K562 (cell line): ENCODE measurements around the gene RMND5A. TPM values are rescaled to one million over a fixed set of nuclear protein-coding genes. Genes with fewer than 3 reads are reported as not detected.
A peak's percentile ranks its signal among the peaks of the same experiment; 100 is the strongest.

Experiments
- ATAC-seq: fragments of 200-7000 bp; cut with Tn5 transposase; 3 replicates; pipeline ENCODE4 v1.9.1; 2020; ENCODE audit warnings: moderate library complexity
- BruUV-seq: library from RNA; stranded (reverse); fragments of 400-500 nt; replicated peaks from 2 replicates; lab custom pipeline; 2021; lab: Mats Ljungman, UMichigan
- CTCF ChIA-PET: fragments of 300-600 bp; formaldehyde crosslinking; extraction: SDS; loops from one replicate; lab custom pipeline; 2021; ENCODE audit warnings: low intra/inter-chr PET ratio; lab: Yijun Ruan, JAX
- POLR2A ChIA-PET: fragments of 300-600, 350-650 bp; sonication (Branson Sonifier 250); formaldehyde crosslinking; extraction: SDS; loops from one replicate; lab custom pipeline; 2021; ENCODE audit warnings: antibody characterized with exemption, inconsistent platforms; lab: Yijun Ruan, JAX
- DNase-seq, 4 experiments: peaks; one replicate each; pipeline versions ENCODE4 v3.0.0 to v3.0.0-alpha.2; 2011 to 2018; ENCODE audit warnings: low spot score in 3 of 4, mixed read lengths in 3 of 4; ENCODE audit errors: extremely low read depth in 1 of 4
- FAIRE-seq: peaks from 2 replicates; lab custom pipeline; 2011; peaks lifted over from hg19 to GRCh38; lab: Jason Lieb, UNC
- H2AFZ ChIP-seq: 2 replicates; pipeline ENCODE4 v1.6.0; 2011; ENCODE audit warnings: low read depth, low read length, control low read depth, inconsistent platforms
- H3K27ac ChIP-seq: fragments of 200-600 bp; 3 replicates; pipeline ENCODE4 v1.8.0; 2011; ENCODE audit warnings: low read depth, mild to moderate bottlenecking, control low read depth, inconsistent platforms, low read length, moderate library complexity, mixed read lengths; ENCODE audit errors: extremely low read depth
- H3K27me3 ChIP-seq, 2 experiments: fragments of 300-600 bp in 1 of 2; 2 replicates in 1 of 2; 3 replicates in 1 of 2; pipeline versions ENCODE4 v1.6.0 to v1.8.0; 2011; ENCODE audit warnings: inconsistent platforms in 2 of 2, low read length in 2 of 2, mild to moderate bottlenecking in 1 of 2, mixed read lengths in 1 of 2, moderate library complexity in 1 of 2; ENCODE audit not compliant: control insufficient read depth in 2 of 2, insufficient read depth in 2 of 2
- H3K36me3 ChIP-seq: fragments of 300-600 bp; 3 replicates; pipeline ENCODE4 v1.8.0; 2011; ENCODE audit warnings: mild to moderate bottlenecking, low read length, inconsistent platforms; ENCODE audit not compliant: control insufficient read depth, insufficient read depth
- H3K4me1 ChIP-seq, 2 experiments: fragments of 200-600 bp in 1 of 2; replicated peaks in 1 of 2; 2 replicates in 1 of 2; 3 replicates in 1 of 2; pipeline versions ENCODE4 v1.5.1 to v1.8.0; 2011; ENCODE audit warnings: inconsistent platforms in 2 of 2, low read length in 2 of 2, mild to moderate bottlenecking in 1 of 2, mixed read lengths in 1 of 2, moderate library complexity in 1 of 2; ENCODE audit not compliant: control insufficient read depth in 2 of 2, insufficient read depth in 2 of 2
- H3K4me2 ChIP-seq: 2 replicates; pipeline ENCODE4 v1.6.1; 2011; ENCODE audit warnings: low read length, control low read depth, inconsistent platforms, mixed read lengths; ENCODE audit not compliant: insufficient read depth
- H3K4me3 ChIP-seq: fragments of 200-600 bp; sonication (generic), shearing (Covaris generic); 2 replicates; pipeline ENCODE4 v1.5.1; 2016; ENCODE audit warnings: control low read depth, inconsistent platforms
- H3K79me2 ChIP-seq: fragments of 200-600 bp; 3 replicates; pipeline ENCODE4 v1.8.0; 2011; ENCODE audit warnings: low read length, inconsistent platforms; ENCODE audit not compliant: control insufficient read depth, insufficient read depth
- H3K9ac ChIP-seq, 2 experiments: 2 replicates each; pipeline versions ENCODE4 v1.6.0 to v1.6.1; 2011; ENCODE audit warnings: low read depth in 2 of 2, low read length in 2 of 2, control low read depth in 1 of 2, inconsistent platforms in 1 of 2, mild to moderate bottlenecking in 1 of 2, mixed read lengths in 1 of 2; ENCODE audit not compliant: insufficient read depth in 1 of 2
- H3K9me1 ChIP-seq: one replicate; pipeline ENCODE4 v1.6.0; 2011; ENCODE audit warnings: inconsistent platforms, mild to moderate bottlenecking, low read length, moderate library complexity; ENCODE audit not compliant: control insufficient read depth, insufficient read depth
- H3K9me3 ChIP-seq: replicated peaks from 2 replicates; pipeline ENCODE4 v1.5.1; 2011; ENCODE audit warnings: low read depth, low read length, inconsistent platforms; ENCODE audit not compliant: control insufficient read depth, insufficient read depth
- H4K20me1 ChIP-seq: replicated peaks from 2 replicates; pipeline ENCODE4 v1.6.1; 2011; ENCODE audit warnings: low read length, inconsistent platforms, mixed read lengths; ENCODE audit not compliant: control insufficient read depth, insufficient read depth
- CHD2 ChIP-seq: IDR thresholded peaks from 2 replicates; pipeline ENCODE4 v1.6.1; 2011; ENCODE audit warnings: low read depth, low read length
- FOXM1 ChIP-seq, 2 experiments: fragments of 450-650 bp in 1 of 2; sonication (generic) in 1 of 2; formaldehyde crosslinking in 1 of 2; IDR thresholded peaks; 2 replicates each; pipeline versions ENCODE4 v1.6.1 to v1.9.0; 2017 to 2022; ENCODE audit warnings: low read depth in 2 of 2, mild to moderate bottlenecking in 2 of 2, missing genetic modification reagents in 1 of 2, moderate library complexity in 1 of 2
- MECOM ChIP-seq: fragments of 250-450 bp; sonication (Bioruptor Pico); IDR thresholded peaks from 2 replicates; pipeline ENCODE4 v1.8.0; 2022; ENCODE audit warnings: inconsistent platforms
- NCOR1 ChIP-seq: fragments of 450-650 bp; IDR thresholded peaks from 2 replicates; pipeline ENCODE4 v1.6.1; 2016; ENCODE audit warnings: mild to moderate bottlenecking, moderate library complexity
- NFXL1 ChIP-seq: fragments of 450-650 bp; formaldehyde crosslinking; IDR thresholded peaks from 2 replicates; pipeline ENCODE4 v1.4.0; 2021; ENCODE audit warnings: mild to moderate bottlenecking
- RAD51 ChIP-seq: fragments of 450-650 bp; IDR thresholded peaks from 2 replicates; pipeline ENCODE4 v1.7.1; 2016; ENCODE audit warnings: low read depth, mild to moderate bottlenecking, borderline replicate concordance
- SNAPC5 ChIP-seq: fragments of 250-450 bp; sonication (Bioruptor Pico); IDR thresholded peaks from 2 replicates; pipeline ENCODE4 v1.8.0; 2021; ENCODE audit warnings: moderate library complexity, mild to moderate bottlenecking, inconsistent platforms
- TFE3 ChIP-seq: fragments of 450-650 bp; formaldehyde crosslinking; IDR thresholded peaks from 2 replicates; pipeline ENCODE4 v1.4.0; 2020; ENCODE audit warnings: mild to moderate bottlenecking, mixed read lengths
- TSHZ1 ChIP-seq: fragments of 250-450 bp; sonication (Bioruptor Pico); IDR thresholded peaks from 2 replicates; pipeline ENCODE4 v1.4.0; 2020; ENCODE audit warnings: mild to moderate bottlenecking, moderate library complexity
- ZNF324 ChIP-seq: fragments of 250-450 bp; sonication (Bioruptor Pico); IDR thresholded peaks from 2 replicates; pipeline ENCODE4 v1.4.0; 2020; ENCODE audit warnings: mild to moderate bottlenecking
- WGBS: fragments of 100-300 bp; shearing (Covaris generic); methylation state at CpG from one replicate; pipeline ENCODE4 v1.1.6; 2016; ENCODE audit warnings: low coverage, mixed read lengths; ENCODE audit not compliant: insufficient coverage; ENCODE audit errors: missing lambda C conversion rate; 5-methylcytosine and 5-hydroxymethylcytosine counted together
- in situ Hi-C: fragments of 300-500 bp; cut with MboI; formaldehyde crosslinking; loops from 4 replicates; pipeline ENCODE4 v1.15.0; 2018; ENCODE audit warnings: inconsistent platforms, mixed read lengths
- intact Hi-C: fragments of 100-400 bp; cut with micrococcal nuclease; formaldehyde crosslinking; loops from 2 replicates; pipeline ENCODE4 v1.14.2; 2022
- polyA plus RNA-seq, 8 experiments: library from polyadenylated mRNA; depleted of rRNA in 4 of 8; stranded (reverse) in 5 of 8; unstranded in 3 of 8; fragments of >200 nt; fragmentation: Nextera tagmentation in 2 of 8; fragmentation: Illumina TruSeq in 1 of 8; extraction: Ambion mirVana in 2 of 8; extraction: Trizol in 1 of 8; gene quantifications; 2 replicates each; pipeline versions ENCODE4 v1.2.1 to v1.2.3, GENCODE V29; 2011 to 2014; ENCODE audit warnings: inconsistent platforms in 1 of 8, missing spikeins in 1 of 8
- total RNA-seq, 7 experiments: library from RNA; depleted of rRNA in 6 of 7; stranded (reverse); fragments of >200 nt in 6 of 7; fragmentation: Illumina TruSeq in 2 of 7; extraction: Trizol in 2 of 7; gene quantifications; 2 replicates each; pipeline versions ENCODE4 v1.2.1 to v1.2.3, GENCODE V29; 2011 to 2021; ENCODE audit warnings: low replicate concordance in 1 of 7

The RMND5A gene
- total and polyA plus RNA-seq, 9 of the 15 experiments (the other 6 are each of a cell fraction or from before 2014, with no cell fraction given) = 13.2 to 43.5 (median 34.1) TPM

GRCh38 chr2:86791573-86791972, 71.5 kb downstream of the RMND5A start:
- H4K20me1 ChIP-seq = no peaks in the 10 kb centered on the region
- H3K9me1 ChIP-seq = peaks cover 2% of the 10 kb centered on the region
- WGBS = 6% methylated on average over 7 of the region's 7 CpGs
- intact Hi-C loops = no loop called here
- peaks cover 17 to 39% of the 10 kb centered on the region in 2 experiments; a peak in 4 of 5 replicates for H3K27me3 ChIP-seq
- H3K4me2 ChIP-seq = no peak overlapping the region
- no peak for TF ChIP-seq NFXL1 (CRISPR knock-in tag)
- H2AFZ ChIP-seq = 0 out of 2 replicates have a peak overlapping the region, but pooled peaks have one; percentile 17
- no peaks in the 10 kb centered on the region for H3K36me3 ChIP-seq
- DNase-seq (no peak), ATAC-seq (peak; percentile 35; the same call in 2 of the 3 replicates), FAIRE-seq (no peak)
- in situ Hi-C loops = no loop called here
- 0 out of 4 replicates have a peak overlapping the region, but pooled peaks of 1 of the 2 experiments have one; percentile 17 for H3K9ac ChIP-seq
- H3K79me2 ChIP-seq = no peaks in the 10 kb centered on the region
- ChIA-PET POLR2A (interaction anchor here (2.2 kb wide), 1 partner anchor 10 kb away, joined by 5 read pairs; no protein-coding TSS in a partner anchor), CTCF (no interaction called here)
- H3K9me3 ChIP-seq = no peaks in the 10 kb centered on the region
- H3K27ac ChIP-seq = no peak overlapping the region
- peaks cover 0 to 17% of the 10 kb centered on the region in 2 experiments; a peak in 2 of 5 replicates for H3K4me1 ChIP-seq
- no TSS peak for BruUV-seq
- no peak overlapping the region for H3K4me3 ChIP-seq

GRCh38 chr2:86793752-86794151, 73.7 kb downstream of the RMND5A start:
- Histone ChIP-seq H3K4me3 (no peak overlapping the region), H3K79me2 (no peaks in the 10 kb centered on the region), H3K27me3 (peaks cover 13 to 33% of the 10 kb centered on the region in 2 experiments; a peak in 4 of 5 replicates), H3K9ac (no peak overlapping the region), H3K4me2 (no peak overlapping the region), H2AFZ (no peak overlapping the region), H3K9me3 (no peaks in the 10 kb centered on the region; the same call in 1 of the 2 replicates), H3K9me1 (no peaks in the 10 kb centered on the region), H3K27ac (no peak overlapping the region), H3K36me3 (no peaks in the 10 kb centered on the region), H4K20me1 (no peaks in the 10 kb centered on the region), H3K4me1 (peaks cover 0 to 16% of the 10 kb centered on the region in 2 experiments; a peak in 2 of 5 replicates)
- CTCF ChIA-PET = no interaction called here
- FAIRE-seq = no peak
- POLR2A ChIA-PET = interaction anchor here (1.0 kb wide), 1 partner anchor 13 kb away, joined by 3 read pairs; no protein-coding TSS in a partner anchor
- no peak for DNase-seq
- no peak for ATAC-seq
- intact Hi-C loops = no loop called here
- in situ Hi-C loops = no loop called here
- no TSS peak for BruUV-seq
- 0% methylated on average over 4 of the region's 4 CpGs for WGBS
- no peak for TF ChIP-seq TSHZ1 (CRISPR knock-in tag)
- no peak for TF ChIP-seq ZNF324 (CRISPR knock-in tag)
- TF ChIP-seq FOXM1 (IDR thresholded peaks at IDR 0.05; ENCODE audit: low read depth) = no peak
- TF ChIP-seq FOXM1 (CRISPR knock-in tag; IDR thresholded peaks at IDR 0.05; ENCODE audit: low read depth) = no peak
- no peak for TF ChIP-seq CHD2
- no peak for TF ChIP-seq NCOR1
- TF ChIP-seq SNAPC5 = no peak
- no peak for TF ChIP-seq MECOM (CRISPR knock-in tag)
- no peak for TF ChIP-seq RAD51
- TF ChIP-seq TFE3 (CRISPR knock-in tag) = no peak
